Thyroid gland (tissue), 4 donors: ENCODE data around the gene ZCCHC12. TPM values are rescaled to one million over a fixed set of nuclear protein-coding genes. Genes with fewer than 3 reads are reported as not detected.

Experiments
- DNase-seq, 2 donors: peaks; one replicate each; pipeline ENCODE4 v3.0.0-alpha.2; 2019
- H3K27ac ChIP-seq, 3 donors: fragments of 200-600 bp; sonication (generic); 1 replicate in 2 of 3; 2 replicates in 1 of 3; pipeline ENCODE4 v1.5.1; 2016 to 2019; ENCODE audit warnings: mild to moderate bottlenecking in 1 of 3, moderate library complexity in 1 of 3
- H3K27me3 ChIP-seq: fragments of 200-600 bp; sonication (generic); one replicate; pipeline ENCODE4 v1.5.1; 2019
- H3K36me3 ChIP-seq, 2 donors: fragments of 200-600 bp; sonication (generic); one replicate each; pipeline ENCODE4 v1.5.1; 2016 to 2019
- H3K4me1 ChIP-seq, 2 donors: fragments of 200-600 bp; sonication (generic); one replicate each; pipeline ENCODE4 v1.5.1; 2017 to 2019
- H3K4me3 ChIP-seq, 3 donors: fragments of 200-600 bp; sonication (generic); replicated peaks in 1 of 3; 1 replicate in 2 of 3; 2 replicates in 1 of 3; pipeline ENCODE4 v1.5.1; 2016; ENCODE audit warnings: mild to moderate bottlenecking in 1 of 3
- H3K9me3 ChIP-seq: fragments of 200-600 bp; sonication (generic); one replicate; pipeline ENCODE4 v1.5.1; 2017
- POLR2A ChIP-seq, 2 donors: fragments of 450-650 bp; IDR thresholded peaks; one replicate each; pipeline ENCODE4 v1.6.1; 2017; ENCODE audit warnings: antibody characterized with exemption in 2 of 2, mild to moderate bottlenecking in 2 of 2, moderate library complexity in 1 of 2
- WGBS, 2 donors: methylation state at CpG; one replicate each; pipeline ENCODE4 v1.1.5; 2017; 5-methylcytosine and 5-hydroxymethylcytosine counted together
- intact Hi-C: fragments of 100-400 bp; cut with DNase I; formaldehyde crosslinking; loops from one replicate; pipeline ENCODE4 v1.15.1; 2023
- total RNA-seq, 4 donors: library from RNA; depleted of rRNA; stranded (reverse); fragments of >200 nt; gene quantifications; one replicate each; pipeline ENCODE4 v1.2.3, GENCODE V29; 2016
- TF ChIP-seq, protein P1 (sequence below), 6 experiments: fragments of 200-600 bp in 3 of 6; fragments of 450-650 bp in 3 of 6; sonication (generic) in 3 of 6; IDR thresholded peaks; one replicate each; pipeline ENCODE4 v1.5.1; 2016 to 2019; ENCODE audit warnings: antibody characterized with exemption in 6 of 6, mild to moderate bottlenecking in 2 of 6, inconsistent platforms in 1 of 6, moderate library complexity in 1 of 6

ZCCHC12 gene
- total RNA-seq, result 10 to 100 TPM in 2 of 4 donors, 1 to 10 TPM in 2; 1.2 to 40.9 (median 10.7) TPM

DNA sequence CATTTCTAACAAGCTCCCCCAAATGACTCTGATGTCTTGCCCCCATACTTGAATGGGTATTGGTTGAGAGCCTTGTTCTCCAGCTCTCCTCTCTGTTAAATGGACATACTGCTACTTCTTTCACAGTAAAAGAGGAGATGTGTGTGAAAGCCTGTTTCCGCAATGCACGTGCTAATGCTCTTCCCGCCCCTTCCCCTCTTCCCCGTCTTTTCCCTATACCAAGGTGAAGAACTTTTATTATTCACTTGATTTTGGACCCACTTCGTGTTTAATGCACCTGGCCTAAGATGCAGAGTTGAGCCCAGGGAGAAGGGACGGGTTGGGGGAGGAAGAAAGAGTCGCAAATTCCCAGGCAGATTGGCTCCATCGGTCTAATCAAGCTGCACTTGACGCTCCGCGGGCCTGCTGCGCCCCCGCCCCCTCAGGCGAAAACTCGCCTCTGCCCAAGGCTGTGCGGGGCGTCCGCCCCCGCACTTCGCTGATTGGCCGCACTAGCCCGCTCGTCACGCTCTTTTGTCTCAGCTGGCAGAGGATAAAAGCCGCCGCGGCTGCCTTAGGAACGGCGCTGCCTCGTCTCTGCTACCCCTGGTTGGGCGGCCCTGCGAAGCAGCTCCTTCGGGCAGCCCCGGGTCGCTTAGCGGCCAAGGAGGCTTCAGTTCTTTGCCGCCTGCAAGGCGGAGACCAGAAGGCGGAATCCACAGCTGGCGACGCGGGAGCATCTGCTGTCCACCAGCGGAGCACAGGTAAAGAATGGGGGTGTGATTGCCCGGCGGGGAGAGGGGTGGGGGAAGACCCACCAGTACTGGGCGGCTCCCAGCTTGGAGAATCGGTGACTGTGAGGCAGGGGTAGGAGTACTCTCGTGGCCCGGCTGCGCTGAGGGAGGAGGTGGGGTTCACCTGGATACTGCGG lies at the start of gene ZCCHC12:
ZCCHC12 (plus strand) TSS at position 562 of the 910 bp plus-strand sequence. CDS start 1,421 bp downstream, outside the sequence.
- H3K36me3 ChIP-seq, result no peaks in the 10 kb centered on the region
- H3K4me3 ChIP-seq, result no peak within 1 kb of the TSS
- TF ChIP-seq POLR2A (IDR thresholded peaks at IDR 0.05), result peak in 1 of 2 donors; percentile 45
- TF ChIP-seq, protein P1, sequence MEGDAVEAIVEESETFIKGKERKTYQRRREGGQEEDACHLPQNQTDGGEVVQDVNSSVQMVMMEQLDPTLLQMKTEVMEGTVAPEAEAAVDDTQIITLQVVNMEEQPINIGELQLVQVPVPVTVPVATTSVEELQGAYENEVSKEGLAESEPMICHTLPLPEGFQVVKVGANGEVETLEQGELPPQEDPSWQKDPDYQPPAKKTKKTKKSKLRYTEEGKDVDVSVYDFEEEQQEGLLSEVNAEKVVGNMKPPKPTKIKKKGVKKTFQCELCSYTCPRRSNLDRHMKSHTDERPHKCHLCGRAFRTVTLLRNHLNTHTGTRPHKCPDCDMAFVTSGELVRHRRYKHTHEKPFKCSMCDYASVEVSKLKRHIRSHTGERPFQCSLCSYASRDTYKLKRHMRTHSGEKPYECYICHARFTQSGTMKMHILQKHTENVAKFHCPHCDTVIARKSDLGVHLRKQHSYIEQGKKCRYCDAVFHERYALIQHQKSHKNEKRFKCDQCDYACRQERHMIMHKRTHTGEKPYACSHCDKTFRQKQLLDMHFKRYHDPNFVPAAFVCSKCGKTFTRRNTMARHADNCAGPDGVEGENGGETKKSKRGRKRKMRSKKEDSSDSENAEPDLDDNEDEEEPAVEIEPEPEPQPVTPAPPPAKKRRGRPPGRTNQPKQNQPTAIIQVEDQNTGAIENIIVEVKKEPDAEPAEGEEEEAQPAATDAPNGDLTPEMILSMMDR (IDR thresholded peaks at IDR 0.05), result no peak
- H3K4me1 ChIP-seq, result peaks cover 0 to 8% of the 10 kb centered on the region in 2 donors
- H3K27ac ChIP-seq, result no peak within 1 kb of the TSS
- peak; percentile 73 to 80 for DNase-seq
- H3K27me3 ChIP-seq, result peaks cover 6% of the 10 kb centered on the region
- 9 to 16% methylated on average over 15 to 17 of the region's 51 CpGs for WGBS, 2 donors
- intact Hi-C loops, result no loop called here
- H3K9me3 ChIP-seq, result no peaks in the 10 kb centered on the region

DNA sequence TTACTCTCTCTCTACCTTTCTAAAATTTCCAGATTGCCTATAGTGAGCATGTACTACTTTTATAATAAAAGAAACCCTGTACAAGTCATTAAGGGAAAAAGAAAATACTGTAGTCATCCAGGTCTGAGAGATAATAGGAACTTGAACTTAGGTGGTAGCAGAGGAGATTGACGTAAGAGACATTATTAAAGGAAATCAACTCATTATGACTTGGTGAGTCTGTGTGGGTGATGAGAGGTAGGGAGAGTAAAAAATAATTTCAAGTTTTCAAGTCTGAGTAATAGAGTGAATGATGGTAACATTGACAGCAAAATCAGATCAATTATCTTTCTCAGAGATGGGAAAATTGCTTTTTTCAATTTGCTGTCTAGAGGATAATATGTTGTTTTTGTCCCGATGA lies 44.0 kb upstream of the ZCCHC12 start:
- Histone ChIP-seq H3K27me3 (no peaks in the 10 kb centered on the region), H3K4me1 (no peaks in the 10 kb centered on the region), H3K4me3 (no peak overlapping the region), H3K36me3 (no peaks in the 10 kb centered on the region), H3K27ac (no peak overlapping the region), H3K9me3 (no peaks in the 10 kb centered on the region)
- intact Hi-C loops, result no loop called here
- TF ChIP-seq, protein P1 (IDR thresholded peaks at IDR 0.05), result no peak
- TF ChIP-seq POLR2A (IDR thresholded peaks at IDR 0.05), result no peak
- 84 to 94% methylated on average over 2 of the region's 2 CpGs for WGBS, 2 donors
- DNase-seq, result no peak

DNA sequence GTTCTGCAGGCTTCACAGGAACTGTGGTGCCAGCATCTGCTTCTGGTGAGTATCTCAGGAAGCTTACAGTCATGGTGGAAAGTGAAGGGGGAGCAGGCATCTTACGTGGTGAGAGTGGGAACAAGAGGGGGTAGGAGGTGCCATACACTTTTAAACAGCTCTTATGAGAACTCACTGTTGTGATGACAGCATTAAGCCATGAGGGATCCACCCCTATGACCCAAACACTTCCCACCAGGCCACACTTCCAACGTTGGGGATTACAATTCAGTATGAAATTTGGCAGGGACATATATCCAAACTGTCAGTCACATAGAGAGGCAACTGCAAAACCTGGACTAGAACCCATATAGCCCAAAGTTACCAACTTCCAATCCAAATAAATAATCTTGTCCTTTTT lies 43.1 kb upstream of the ZCCHC12 start:
- H3K4me3 ChIP-seq, result no peak overlapping the region
- no peak for TF ChIP-seq POLR2A (IDR thresholded peaks at IDR 0.05)
- intact Hi-C loops, result no loop called here
- H3K9me3 ChIP-seq, result no peaks in the 10 kb centered on the region
- WGBS, 2 donors, result 42 to 76% methylated on average over 2 of the region's 2 CpGs
- H3K4me1 ChIP-seq, result no peaks in the 10 kb centered on the region
- H3K36me3 ChIP-seq, result no peaks in the 10 kb centered on the region
- DNase-seq, result no peak
- no peaks in the 10 kb centered on the region for H3K27me3 ChIP-seq
- H3K27ac ChIP-seq, result no peak overlapping the region

DNA sequence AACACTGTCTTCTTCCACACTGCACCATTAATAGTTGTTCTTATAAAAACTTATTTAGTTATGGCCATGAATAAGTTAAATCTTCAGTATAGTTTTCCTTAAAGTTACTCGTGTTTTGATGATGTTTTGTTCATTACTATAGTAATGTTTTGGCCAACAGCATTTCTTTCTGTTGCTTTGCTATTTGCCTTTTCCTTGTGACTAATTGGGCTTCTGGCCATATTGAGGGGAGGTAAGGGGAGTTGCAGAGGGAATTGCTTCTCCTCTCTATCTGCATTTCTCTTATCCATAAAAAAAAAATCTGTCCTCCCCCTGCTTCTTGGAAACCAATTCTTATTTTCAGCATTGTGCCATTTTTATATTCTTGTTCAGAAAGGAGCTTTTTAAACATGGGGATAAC lies 42.7 kb upstream of the ZCCHC12 start:
- Histone ChIP-seq H3K27ac (no peak overlapping the region), H3K9me3 (no peaks in the 10 kb centered on the region), H3K4me3 (no peak overlapping the region), H3K27me3 (no peaks in the 10 kb centered on the region), H3K4me1 (no peaks in the 10 kb centered on the region), H3K36me3 (no peaks in the 10 kb centered on the region)
- TF ChIP-seq, protein P1 (IDR thresholded peaks at IDR 0.05), result no peak
- no peak for TF ChIP-seq POLR2A (IDR thresholded peaks at IDR 0.05)
- 38 to 54% methylated on average over 1 of the region's 1 CpG for WGBS, 2 donors
- intact Hi-C loops, result no loop called here
- no peak for DNase-seq

DNA sequence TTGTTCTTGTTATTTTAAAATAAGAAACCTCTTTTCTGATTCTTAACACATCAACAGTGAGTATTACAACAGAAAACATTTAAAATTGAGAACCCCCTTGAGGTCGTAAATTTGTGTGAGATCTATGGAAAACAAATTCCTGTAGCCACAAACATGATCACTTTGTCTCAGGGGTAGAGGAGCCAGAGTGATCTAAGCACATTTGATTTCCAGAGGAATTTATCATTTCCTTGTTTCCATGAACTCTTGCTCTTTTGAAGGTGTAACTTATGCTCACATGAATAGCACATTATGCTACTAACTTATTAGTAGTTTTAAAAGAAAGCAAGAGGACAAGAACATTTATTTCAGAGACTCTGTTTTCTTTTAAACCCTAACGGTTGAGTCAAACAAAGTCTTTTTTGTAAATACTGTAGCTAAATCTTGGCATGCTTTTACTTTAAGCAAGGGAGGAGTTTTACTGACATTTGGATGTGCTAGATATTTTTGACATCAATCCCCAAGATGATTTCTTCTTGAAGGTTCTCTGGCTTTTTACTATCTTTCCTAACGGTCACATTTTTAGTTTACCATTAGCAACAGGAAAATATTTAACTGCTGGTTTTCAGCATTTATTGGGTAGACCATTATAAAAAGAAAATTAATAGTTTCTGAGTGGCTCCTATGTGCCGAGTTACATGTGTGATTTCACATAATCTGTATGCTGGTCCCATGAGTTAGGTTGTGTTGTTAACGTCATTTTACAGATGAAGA lies 27.9 kb upstream of the ZCCHC12 start:
- no peak overlapping the region for H3K27ac ChIP-seq
- intact Hi-C loops, result no loop called here
- TF ChIP-seq, protein P1 (IDR thresholded peaks at IDR 0.05), result no peak
- TF ChIP-seq POLR2A (IDR thresholded peaks at IDR 0.05), result no peak
- H3K27me3 ChIP-seq, result no peaks in the 10 kb centered on the region
- H3K4me1 ChIP-seq, result no peaks in the 10 kb centered on the region
- WGBS, 2 donors, result 73 to 80% methylated on average over 5 of the region's 5 CpGs
- no peak overlapping the region for H3K4me3 ChIP-seq
- H3K9me3 ChIP-seq, result no peaks in the 10 kb centered on the region
- no peaks in the 10 kb centered on the region for H3K36me3 ChIP-seq
- DNase-seq, result no peak
